T-helper 1 cell treated with Interleukin-12 subunit alpha and Interleukin-12 subunit beta and Interleukin-4 antibody, amounts not matched to agents 30 μg/mL and 1 μg/mL, for 36 hours (primary cell): Measurements from ENCODE around the gene AURKA.

Experiments used
- H3K27ac Mint-ChIP-seq: one replicate; pipeline ENCODE4 v1.8.0; 2021; ENCODE audit warnings: mild to moderate bottlenecking, mixed read lengths
- H3K27me3 Mint-ChIP-seq: one replicate; pipeline ENCODE4 v1.8.0; 2021; ENCODE audit warnings: low read depth, mixed read lengths
- H3K36me3 Mint-ChIP-seq: one replicate; pipeline ENCODE4 v1.8.0; 2021; ENCODE audit warnings: low read depth, mixed read lengths
- H3K4me1 Mint-ChIP-seq: one replicate; pipeline ENCODE4 v1.8.0; 2021; ENCODE audit warnings: low read depth, mixed read lengths
- H3K4me3 Mint-ChIP-seq: one replicate; pipeline ENCODE4 v1.8.0; 2021; ENCODE audit warnings: mild to moderate bottlenecking, moderate library complexity, mixed read lengths
- H3K9me3 Mint-ChIP-seq: one replicate; pipeline ENCODE4 v1.8.0; 2021; ENCODE audit warnings: mixed read lengths

Gene AURKA

DNA sequence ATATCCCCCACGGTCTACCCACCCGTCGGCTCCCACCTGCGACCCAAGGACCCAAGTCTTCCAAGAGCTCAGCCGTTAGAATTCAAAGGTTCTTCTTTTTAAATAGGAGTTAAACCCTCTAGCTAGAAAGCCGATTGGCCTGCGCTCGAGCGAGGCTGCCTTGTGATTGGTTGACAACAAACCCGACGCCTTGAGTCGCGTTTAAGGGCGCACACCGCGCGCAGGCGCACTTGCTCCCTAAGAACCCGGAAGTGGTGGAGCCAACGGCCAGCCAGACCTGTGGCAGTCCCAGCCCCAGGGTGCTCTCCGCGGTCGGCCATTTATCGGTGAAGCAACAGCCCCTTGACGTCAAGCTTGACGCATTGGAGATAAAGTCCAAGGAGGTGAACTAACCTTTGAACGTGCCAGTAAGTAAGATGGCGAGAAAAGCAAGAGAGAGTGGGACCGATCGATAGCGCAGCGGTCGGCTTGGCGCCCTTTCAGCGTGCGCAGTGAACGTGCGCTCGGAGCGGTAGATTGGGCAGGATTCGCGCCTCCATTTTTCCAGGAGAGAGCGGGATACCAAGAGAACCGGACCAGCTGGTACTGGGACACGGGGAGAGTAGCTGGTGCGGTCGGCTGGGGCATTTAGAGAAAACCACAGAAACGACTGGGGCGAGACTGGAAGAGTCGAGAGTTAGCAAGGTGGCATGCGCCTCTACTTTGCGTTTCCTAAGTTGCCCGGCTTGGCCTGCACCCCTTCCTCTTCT lies at the start of gene AURKA, which contains the start of gene CSTF1:
Gene AURKA, minus strand, starts transcription at position 84 of the 749 bp plus-strand sequence. CDS start 4,018 bp downstream, outside the sequence.
Gene CSTF1, plus strand, starts transcription at position 514 of the 749 bp plus-strand sequence. CDS start 2,908 bp downstream, outside the sequence.
- no peaks in the 10 kb centered on the region for H3K27me3 Mint-ChIP-seq
- peaks cover 38% of the 10 kb centered on the region for H3K4me1 Mint-ChIP-seq
- peaks cover 32% of the 10 kb centered on the region for H3K36me3 Mint-ChIP-seq
- H3K4me3 Mint-ChIP-seq: no peak within 1 kb of the TSS
- H3K27ac Mint-ChIP-seq: peak within 1 kb of the TSS; percentile 81
- no peaks in the 10 kb centered on the region for H3K9me3 Mint-ChIP-seq

DNA sequence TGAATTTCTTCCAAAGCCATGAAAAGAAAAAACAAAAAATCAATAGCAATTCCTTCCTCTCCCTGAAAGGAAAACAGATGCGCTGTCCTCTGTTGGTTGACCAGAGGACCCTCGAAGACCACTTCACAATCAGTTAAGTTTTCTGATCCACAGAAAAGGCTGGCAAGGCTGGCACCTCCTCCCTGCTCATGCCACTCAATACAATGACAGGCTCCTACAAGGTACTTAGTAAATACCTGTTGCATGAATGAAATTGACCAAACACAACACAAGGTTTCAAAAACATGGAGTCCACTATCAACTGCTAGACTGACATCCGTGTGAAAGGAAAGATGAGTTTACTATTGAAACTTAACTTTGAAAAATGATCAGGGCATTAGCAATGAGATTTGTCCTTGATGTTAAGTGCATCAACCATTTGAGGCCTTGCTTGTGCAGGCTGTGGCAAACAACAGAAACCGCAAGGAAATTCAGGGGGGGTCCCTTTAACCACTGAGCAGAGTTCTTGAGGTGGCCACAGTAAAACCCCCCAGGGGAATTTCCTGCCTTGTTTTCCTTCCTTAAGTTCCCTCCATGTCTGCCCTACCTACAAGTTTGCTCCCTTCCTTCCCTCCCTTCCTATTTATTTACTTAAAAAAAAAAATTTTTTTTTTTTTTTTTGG lies 48.5 kb upstream of the AURKA start:
- H3K27me3 Mint-ChIP-seq: no peaks in the 10 kb centered on the region
- H3K27ac Mint-ChIP-seq: peak overlapping the region; percentile 91

DNA sequence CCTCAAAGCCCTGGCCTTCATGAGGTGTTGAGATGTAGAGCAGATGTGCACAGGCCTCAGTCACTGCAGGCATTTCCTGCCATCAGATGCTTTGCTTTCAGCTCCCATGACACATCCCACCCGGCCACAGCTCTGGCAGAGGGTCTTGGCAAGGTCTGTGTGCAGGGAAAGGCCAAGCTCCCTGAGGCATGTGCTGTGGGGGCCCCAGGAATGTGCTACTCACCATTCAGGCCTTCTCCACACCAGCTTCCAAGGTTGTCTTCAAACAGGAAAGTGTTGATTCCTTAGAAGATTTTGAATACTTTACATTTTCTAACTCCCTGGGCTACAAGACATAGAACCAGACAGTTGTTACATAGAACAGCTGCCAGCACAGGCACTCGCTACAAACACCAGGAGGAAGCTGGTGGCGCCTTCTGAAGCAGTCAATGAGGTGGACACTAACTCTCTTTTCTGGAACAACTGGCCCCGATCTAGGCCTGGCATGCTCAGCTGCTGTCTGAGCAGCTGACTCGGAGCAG lies 47.8 kb upstream of the AURKA start:
- Mint-ChIP-seq H3K9me3 (no peaks in the 10 kb centered on the region), H3K27ac (peak overlapping the region; percentile 91), H3K36me3 (peaks cover 28% of the 10 kb centered on the region), H3K4me1 (peaks cover 43% of the 10 kb centered on the region), H3K4me3 (peak overlapping the region; percentile 73), H3K27me3 (no peaks in the 10 kb centered on the region)

More for the DNA sequence above, 48.5 kb upstream of the AURKA start:
- Mint-ChIP-seq H3K36me3 (peaks cover 28% of the 10 kb centered on the region), H3K4me3 (peak overlapping the region; percentile 73), H3K9me3 (no peaks in the 10 kb centered on the region), H3K4me1 (peaks cover 43% of the 10 kb centered on the region)

DNA sequence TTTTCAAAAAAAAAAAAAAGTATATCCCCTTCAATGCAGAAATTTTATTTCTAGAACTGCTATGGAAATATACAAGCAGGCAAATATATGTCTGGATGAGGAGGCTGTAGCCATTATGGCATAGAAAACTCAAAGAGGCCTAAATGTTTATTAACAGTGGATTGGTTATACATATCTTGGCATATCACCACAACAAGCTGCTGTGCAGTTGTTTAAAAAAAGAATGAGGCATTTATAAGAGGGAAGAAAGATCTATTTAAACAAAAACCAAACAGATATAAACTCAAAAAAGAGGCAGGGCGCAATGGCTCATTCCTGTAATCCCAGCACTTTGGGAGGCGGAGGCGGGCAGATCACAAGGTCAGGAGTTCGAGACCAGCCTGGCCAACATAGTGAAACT lies 46.3 kb upstream of the AURKA start:
- Mint-ChIP-seq H3K9me3 (peaks cover 4% of the 10 kb centered on the region), H3K27me3 (no peaks in the 10 kb centered on the region), H3K4me1 (peaks cover 41% of the 10 kb centered on the region), H3K27ac (peak overlapping the region; percentile 13), H3K4me3 (no peak overlapping the region), H3K36me3 (peaks cover 28% of the 10 kb centered on the region)

DNA sequence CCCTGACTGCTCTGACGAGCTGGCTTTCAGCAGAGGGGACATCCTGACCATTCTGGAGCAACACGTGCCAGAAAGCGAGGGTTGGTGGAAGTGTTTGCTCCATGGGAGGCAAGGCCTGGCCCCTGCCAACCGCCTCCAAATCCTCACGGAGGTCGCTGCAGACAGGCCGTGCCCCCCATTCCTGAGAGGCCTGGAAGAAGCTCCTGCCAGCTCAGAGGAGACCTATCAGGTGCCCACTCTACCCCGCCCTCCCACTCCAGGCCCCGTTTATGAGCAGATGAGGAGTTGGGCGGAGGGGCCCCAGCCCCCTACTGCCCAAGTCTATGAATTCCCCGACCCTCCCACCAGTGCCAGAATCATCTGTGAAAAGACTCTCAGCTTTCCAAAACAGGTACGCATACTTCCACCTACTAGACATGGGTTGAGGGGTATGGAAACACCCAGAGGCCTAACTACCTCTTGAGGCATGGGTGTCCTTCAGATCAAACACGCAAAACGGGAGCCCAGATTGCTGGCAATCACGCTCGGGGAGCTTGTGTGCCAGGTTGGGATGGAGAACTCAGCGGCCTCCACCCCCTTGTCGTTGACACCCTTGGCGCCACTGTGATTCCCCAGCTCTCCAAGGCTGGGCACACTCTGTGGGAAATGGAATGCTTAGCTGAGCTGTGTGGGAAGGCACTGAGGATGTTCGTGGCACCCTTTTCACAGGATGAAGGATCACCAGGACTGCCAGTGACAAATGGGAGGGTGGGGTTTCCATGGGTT lies 45.4 kb upstream of the AURKA start:
- no peak overlapping the region for H3K4me3 Mint-ChIP-seq
- no peaks in the 10 kb centered on the region for H3K27me3 Mint-ChIP-seq
- H3K27ac Mint-ChIP-seq: no peak overlapping the region
- H3K36me3 Mint-ChIP-seq: peaks cover 28% of the 10 kb centered on the region
- H3K9me3 Mint-ChIP-seq: peaks cover 4% of the 10 kb centered on the region
- peaks cover 39% of the 10 kb centered on the region for H3K4me1 Mint-ChIP-seq

DNA sequence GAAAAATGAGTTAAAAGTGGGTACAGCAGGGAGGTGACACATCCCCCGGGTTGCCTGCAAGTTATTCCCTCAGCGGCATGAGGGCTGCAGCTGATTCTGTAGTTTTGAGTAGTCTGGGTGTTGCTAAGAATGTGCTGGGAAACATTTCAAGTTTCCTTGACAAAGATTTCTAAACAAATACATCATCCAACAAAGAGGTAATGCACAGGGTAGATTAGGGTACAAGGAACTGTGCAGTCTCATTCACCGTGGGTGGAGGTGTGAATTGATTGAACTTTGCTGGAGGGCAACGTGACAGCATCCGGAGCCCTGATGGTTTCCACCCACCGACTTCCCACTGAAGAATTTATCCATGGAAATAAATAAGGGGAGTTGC lies 41.9 kb upstream of the AURKA start:
- Mint-ChIP-seq H3K4me3 (no peak overlapping the region), H3K36me3 (peaks cover 37% of the 10 kb centered on the region), H3K4me1 (peaks cover 34% of the 10 kb centered on the region)

DNA sequence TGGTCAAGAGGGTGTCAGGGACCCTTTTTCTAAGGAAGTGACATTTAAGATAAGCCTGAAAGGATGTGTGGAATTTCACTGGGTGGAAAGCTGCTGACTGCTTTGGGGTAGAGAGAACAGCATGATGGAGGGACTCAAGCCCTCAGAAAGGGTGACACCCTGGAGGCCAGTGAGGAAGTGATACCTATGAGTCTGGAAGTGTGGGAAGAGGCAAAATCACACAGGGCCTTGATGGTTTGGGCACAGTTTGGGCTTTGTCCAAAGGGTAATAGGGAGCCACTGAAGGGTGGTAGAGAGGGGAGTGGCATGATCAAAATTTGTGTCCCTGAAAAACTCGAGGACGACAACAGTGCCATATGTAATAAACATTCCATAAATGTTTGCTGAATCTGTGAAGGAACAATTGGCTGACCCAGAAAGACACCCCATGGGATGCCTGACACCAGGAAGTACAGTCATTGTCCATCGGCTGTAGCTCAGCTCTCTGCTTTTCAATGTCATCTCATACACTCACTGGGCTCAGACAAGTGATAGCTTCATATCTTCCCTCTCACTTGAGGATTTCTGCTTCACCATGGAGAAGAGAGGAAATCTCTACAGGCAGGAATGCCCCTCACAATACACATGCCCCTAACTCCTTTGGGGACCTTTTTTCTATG lies 41.3 kb upstream of the AURKA start:
- Mint-ChIP-seq H3K9me3 (peaks cover 4% of the 10 kb centered on the region), H3K4me1 (peaks cover 34% of the 10 kb centered on the region), H3K27ac (peak overlapping the region; percentile 16), H3K36me3 (peaks cover 37% of the 10 kb centered on the region), H3K4me3 (no peak overlapping the region), H3K27me3 (no peaks in the 10 kb centered on the region)

More for the DNA sequence above, 41.9 kb upstream of the AURKA start:
- peaks cover 4% of the 10 kb centered on the region for H3K9me3 Mint-ChIP-seq
- H3K27me3 Mint-ChIP-seq: no peaks in the 10 kb centered on the region
- no peak overlapping the region for H3K27ac Mint-ChIP-seq

DNA sequence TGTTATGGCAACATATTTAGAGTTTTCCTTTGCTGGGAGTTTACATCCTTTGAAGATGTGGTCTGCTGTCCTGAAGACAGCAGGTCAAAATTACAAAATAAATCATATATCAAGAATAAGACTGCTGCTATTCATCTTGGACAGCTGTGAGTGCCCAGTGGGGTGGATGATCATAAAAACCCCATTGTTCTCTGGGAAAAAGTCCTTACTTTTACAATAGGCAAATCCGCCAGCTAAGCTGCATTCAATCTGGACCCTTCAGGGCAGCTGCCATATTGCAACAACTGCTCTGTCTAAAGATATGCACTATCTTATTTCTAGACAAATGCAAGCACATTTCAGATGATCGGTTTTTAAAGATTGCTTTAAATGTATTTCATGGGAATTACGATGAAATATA lies 39.5 kb upstream of the AURKA start:
- Mint-ChIP-seq H3K27me3 (no peaks in the 10 kb centered on the region), H3K9me3 (peaks cover 4% of the 10 kb centered on the region), H3K27ac (no peak overlapping the region), H3K36me3 (peaks cover 31% of the 10 kb centered on the region), H3K4me3 (no peak overlapping the region), H3K4me1 (peaks cover 30% of the 10 kb centered on the region)

DNA sequence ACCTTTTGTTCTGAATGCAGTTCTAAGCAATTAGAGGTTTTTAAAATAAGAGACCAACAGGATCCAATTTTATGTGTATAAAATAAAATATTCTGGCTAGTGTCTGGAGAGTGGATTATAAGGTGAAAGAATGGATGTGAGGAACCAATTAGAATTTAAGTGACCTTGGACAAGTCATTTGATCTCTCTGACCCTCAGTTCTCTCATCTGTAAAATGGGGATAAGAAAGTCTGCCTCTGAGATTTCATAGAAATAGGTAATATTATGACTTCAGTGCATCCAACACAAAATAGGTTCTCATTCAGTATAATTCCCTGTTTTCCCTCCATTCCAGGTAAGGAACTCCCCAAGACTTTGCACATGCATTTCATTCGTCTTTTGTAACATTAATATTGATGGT lies 38.9 kb upstream of the AURKA start:
- no peak overlapping the region for H3K4me3 Mint-ChIP-seq
- H3K27ac Mint-ChIP-seq: no peak overlapping the region
- H3K9me3 Mint-ChIP-seq: peaks cover 4% of the 10 kb centered on the region
- H3K4me1 Mint-ChIP-seq: peaks cover 30% of the 10 kb centered on the region
- H3K27me3 Mint-ChIP-seq: no peaks in the 10 kb centered on the region
- peaks cover 32% of the 10 kb centered on the region for H3K36me3 Mint-ChIP-seq

DNA sequence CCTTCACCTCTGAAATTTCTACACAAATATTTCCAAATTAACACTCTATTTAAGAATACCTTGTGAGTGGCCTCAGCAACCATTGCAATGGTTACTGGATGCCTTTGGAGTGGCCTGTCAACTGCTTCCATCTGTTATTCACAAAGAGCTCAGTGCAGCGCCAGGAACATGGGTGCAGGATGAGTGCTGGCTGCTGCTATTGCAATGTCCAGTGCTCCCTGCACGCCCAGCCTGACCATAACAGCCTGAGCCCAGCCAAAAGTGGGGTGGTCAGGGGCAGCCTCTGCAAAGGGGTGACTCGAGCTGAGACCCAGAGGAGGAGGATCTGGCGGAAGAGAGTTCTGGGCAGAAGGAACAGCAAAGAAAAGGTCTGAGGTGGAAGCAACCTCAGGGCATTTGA lies 38.4 kb upstream of the AURKA start:
- peaks cover 4% of the 10 kb centered on the region for H3K9me3 Mint-ChIP-seq
- peaks cover 34% of the 10 kb centered on the region for H3K36me3 Mint-ChIP-seq
- H3K27ac Mint-ChIP-seq: no peak overlapping the region
- no peaks in the 10 kb centered on the region for H3K27me3 Mint-ChIP-seq
- peaks cover 30% of the 10 kb centered on the region for H3K4me1 Mint-ChIP-seq
- H3K4me3 Mint-ChIP-seq: no peak overlapping the region

DNA sequence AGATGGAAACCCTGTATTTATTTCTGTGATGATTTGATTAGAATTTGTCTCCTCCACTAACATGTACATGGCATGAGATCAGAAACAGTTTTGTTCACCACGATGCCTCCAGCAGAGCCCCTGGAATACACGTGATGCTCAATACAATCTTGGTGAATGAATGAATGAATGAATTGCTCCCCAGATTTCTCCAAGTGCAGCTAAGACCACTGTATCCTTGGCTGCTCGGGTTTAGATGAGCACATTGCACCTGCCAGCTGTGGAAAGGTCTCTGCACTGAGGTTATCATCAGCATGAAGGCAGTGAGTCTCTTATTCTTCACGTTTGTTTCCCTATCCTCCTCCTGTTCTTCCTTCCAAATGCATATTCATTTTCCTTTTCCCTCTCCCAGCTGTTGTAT lies 37.9 kb upstream of the AURKA start:
- H3K4me1 Mint-ChIP-seq: peaks cover 29% of the 10 kb centered on the region
- peak overlapping the region; percentile 86 for H3K27ac Mint-ChIP-seq
- no peaks in the 10 kb centered on the region for H3K27me3 Mint-ChIP-seq
- peaks cover 33% of the 10 kb centered on the region for H3K36me3 Mint-ChIP-seq
- H3K4me3 Mint-ChIP-seq: peak overlapping the region; percentile 73
- peaks cover 4% of the 10 kb centered on the region for H3K9me3 Mint-ChIP-seq

DNA sequence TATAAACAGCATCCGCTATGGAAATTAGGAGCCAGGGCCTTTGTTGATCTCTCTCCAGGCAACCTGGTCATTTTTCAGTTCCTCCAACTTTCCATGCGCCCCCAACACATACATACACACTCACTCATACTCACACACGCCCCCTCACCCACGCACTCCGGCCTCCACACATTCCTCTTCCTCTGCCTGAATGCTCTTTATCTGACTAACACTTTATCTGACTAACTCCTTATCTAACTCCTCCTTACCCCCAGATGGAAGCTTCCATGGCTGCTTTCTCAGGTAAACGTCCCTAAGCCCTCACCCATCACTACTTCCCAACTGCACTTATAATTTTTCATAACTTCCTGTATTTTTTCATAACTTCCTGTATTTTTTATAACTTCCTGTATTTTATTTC lies 37.5 kb upstream of the AURKA start:
- H3K36me3 Mint-ChIP-seq: peaks cover 35% of the 10 kb centered on the region
- H3K9me3 Mint-ChIP-seq: peaks cover 4% of the 10 kb centered on the region
- H3K27me3 Mint-ChIP-seq: no peaks in the 10 kb centered on the region
- peak overlapping the region; percentile 86 for H3K27ac Mint-ChIP-seq
- peaks cover 30% of the 10 kb centered on the region for H3K4me1 Mint-ChIP-seq
- H3K4me3 Mint-ChIP-seq: peak overlapping the region; percentile 73

DNA sequence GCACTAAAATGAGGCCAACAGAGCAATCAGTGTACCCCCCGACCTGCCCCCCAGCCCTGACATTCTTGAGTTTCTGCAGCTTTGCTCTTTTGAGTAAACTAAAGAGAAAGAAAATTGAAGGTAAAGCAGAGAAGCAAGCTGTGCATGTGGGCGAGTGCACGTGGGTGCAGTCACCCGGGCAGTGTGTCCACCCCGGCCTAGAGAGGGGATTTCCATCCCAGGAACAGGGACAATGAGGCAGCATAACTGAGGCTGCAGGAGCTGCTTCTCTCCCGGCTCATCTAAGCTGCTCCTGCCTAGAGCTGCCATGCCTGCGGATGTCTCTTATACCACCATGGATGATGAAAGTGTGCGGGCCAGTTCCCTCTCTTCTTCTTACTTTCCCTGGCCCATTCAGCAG lies 36.9 kb upstream of the AURKA start:
- H3K4me3 Mint-ChIP-seq: peak overlapping the region; percentile 73
- peaks cover 32% of the 10 kb centered on the region for H3K36me3 Mint-ChIP-seq
- peaks cover 30% of the 10 kb centered on the region for H3K4me1 Mint-ChIP-seq
- H3K27me3 Mint-ChIP-seq: no peaks in the 10 kb centered on the region
- peaks cover under 1% of the 10 kb centered on the region for H3K9me3 Mint-ChIP-seq
- no peak overlapping the region for H3K27ac Mint-ChIP-seq

DNA sequence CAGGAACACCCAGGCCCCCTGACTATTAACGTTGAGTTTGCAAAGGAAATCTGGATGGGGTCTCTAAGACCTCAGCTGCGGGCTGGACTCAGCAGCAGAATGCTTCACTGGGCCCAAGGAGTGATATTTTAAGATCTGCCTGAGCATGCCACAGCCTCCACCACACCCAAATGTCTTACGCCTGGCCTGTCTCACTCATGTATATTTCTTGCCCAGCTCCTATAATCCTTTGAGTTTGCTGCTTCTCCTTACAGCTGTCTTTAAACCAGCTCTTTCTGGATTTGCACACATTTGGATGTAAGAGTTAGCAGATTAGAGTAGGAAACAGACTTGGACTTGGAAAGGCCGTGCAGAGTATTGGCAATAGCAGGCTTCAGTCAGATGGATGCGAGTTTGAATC lies 36.4 kb upstream of the AURKA start:
- Mint-ChIP-seq H3K4me1 (peaks cover 30% of the 10 kb centered on the region), H3K27ac (no peak overlapping the region), H3K4me3 (no peak overlapping the region), H3K27me3 (no peaks in the 10 kb centered on the region), H3K36me3 (peaks cover 30% of the 10 kb centered on the region), H3K9me3 (no peaks in the 10 kb centered on the region)
